ENCODE results near the gene NID2. TPM values are rescaled to one million over a fixed set of nuclear protein-coding genes. Genes with fewer than 3 reads are reported as not detected.

NID2 gene
- total and polyA plus RNA-seq, 10 of the 15 experiments (the other 5 are each of a cell fraction or from before 2014, with no cell fraction given): 0.04 to 0.49 (median 0.23) TPM; not detected in 3

- TF ChIP-seq E4F1 (IDR thresholded peaks at IDR 0.05; ENCODE audit: borderline replicate concordance, partially characterized antibody) (no peak), RB1 (IDR thresholded peaks at IDR 0.05; ENCODE audit: borderline replicate concordance) (no peak), SIN3A (IDR thresholded peaks at IDR 0.05; ENCODE audit: low read depth, low read length) (no peak), ZSCAN29 (IDR thresholded peaks at IDR 0.05) (no peak), SREBF1 (IDR thresholded peaks at IDR 0.05; ENCODE audit: low read length) (no peak), JUNB (IDR thresholded peaks at IDR 0.05) (peak; percentile 91), IRF4 (IDR thresholded peaks at IDR 0.05; ENCODE audit: low read depth, low read length) (peak; percentile 66; the same call in 1 of the 2 replicates), CUX1 (IDR thresholded peaks at IDR 0.05; ENCODE audit: insufficient replicate concordance, low read depth, low read length) (no peak), PRDM15 (CRISPR knock-in tag; IDR thresholded peaks at IDR 0.05) (no peak), CEBPB (IDR thresholded peaks at IDR 0.05; ENCODE audit: borderline replicate concordance in 1 of 2, low read depth in 2 of 2, low read length in 2 of 2) (no peak), EP300 (IDR thresholded peaks at IDR 0.05; ENCODE audit: borderline replicate concordance in 1 of 2, control insufficient read depth in 1 of 2, low read depth in 2 of 2, low read length in 2 of 2) (peak in 1 of 2 experiments; percentile 36; a peak in 1 of 4 replicates), CTCF (IDR thresholded peaks at IDR 0.05 in 2 of 3, conservative IDR thresholded peaks at IDR 0.05 in 1 of 3; ENCODE audit: control insufficient read depth in 2 of 3, extremely low read depth in 1 of 3, insufficient read depth in 1 of 3, low read depth in 3 of 3, low read length in 3 of 3) (no peak), USF1 (IDR thresholded peaks at IDR 0.05; ENCODE audit: borderline replicate concordance, extremely low read length, insufficient read depth, low read depth, low read length) (no peak)
Observed at GRCh38 chr14:52021957-52022600, 46.8 kb downstream of the NID2 start (continued).

Measured in GM12878 (cell line).